ENCODE data around the gene AP3B2.
"Not testable (repeated sequence)": the region's sequence is repeated elsewhere in the genome, so short reads cannot be mapped to it uniquely, and the experiment has no call there.

AP3B2 gene, protein sequence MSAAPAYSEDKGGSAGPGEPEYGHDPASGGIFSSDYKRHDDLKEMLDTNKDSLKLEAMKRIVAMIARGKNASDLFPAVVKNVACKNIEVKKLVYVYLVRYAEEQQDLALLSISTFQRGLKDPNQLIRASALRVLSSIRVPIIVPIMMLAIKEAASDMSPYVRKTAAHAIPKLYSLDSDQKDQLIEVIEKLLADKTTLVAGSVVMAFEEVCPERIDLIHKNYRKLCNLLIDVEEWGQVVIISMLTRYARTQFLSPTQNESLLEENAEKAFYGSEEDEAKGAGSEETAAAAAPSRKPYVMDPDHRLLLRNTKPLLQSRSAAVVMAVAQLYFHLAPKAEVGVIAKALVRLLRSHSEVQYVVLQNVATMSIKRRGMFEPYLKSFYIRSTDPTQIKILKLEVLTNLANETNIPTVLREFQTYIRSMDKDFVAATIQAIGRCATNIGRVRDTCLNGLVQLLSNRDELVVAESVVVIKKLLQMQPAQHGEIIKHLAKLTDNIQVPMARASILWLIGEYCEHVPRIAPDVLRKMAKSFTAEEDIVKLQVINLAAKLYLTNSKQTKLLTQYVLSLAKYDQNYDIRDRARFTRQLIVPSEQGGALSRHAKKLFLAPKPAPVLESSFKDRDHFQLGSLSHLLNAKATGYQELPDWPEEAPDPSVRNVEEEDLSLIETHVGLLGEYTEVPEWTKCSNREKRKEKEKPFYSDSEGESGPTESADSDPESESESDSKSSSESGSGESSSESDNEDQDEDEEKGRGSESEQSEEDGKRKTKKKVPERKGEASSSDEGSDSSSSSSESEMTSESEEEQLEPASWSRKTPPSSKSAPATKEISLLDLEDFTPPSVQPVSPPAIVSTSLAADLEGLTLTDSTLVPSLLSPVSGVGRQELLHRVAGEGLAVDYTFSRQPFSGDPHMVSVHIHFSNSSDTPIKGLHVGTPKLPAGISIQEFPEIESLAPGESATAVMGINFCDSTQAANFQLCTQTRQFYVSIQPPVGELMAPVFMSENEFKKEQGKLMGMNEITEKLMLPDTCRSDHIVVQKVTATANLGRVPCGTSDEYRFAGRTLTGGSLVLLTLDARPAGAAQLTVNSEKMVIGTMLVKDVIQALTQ

DNA sequence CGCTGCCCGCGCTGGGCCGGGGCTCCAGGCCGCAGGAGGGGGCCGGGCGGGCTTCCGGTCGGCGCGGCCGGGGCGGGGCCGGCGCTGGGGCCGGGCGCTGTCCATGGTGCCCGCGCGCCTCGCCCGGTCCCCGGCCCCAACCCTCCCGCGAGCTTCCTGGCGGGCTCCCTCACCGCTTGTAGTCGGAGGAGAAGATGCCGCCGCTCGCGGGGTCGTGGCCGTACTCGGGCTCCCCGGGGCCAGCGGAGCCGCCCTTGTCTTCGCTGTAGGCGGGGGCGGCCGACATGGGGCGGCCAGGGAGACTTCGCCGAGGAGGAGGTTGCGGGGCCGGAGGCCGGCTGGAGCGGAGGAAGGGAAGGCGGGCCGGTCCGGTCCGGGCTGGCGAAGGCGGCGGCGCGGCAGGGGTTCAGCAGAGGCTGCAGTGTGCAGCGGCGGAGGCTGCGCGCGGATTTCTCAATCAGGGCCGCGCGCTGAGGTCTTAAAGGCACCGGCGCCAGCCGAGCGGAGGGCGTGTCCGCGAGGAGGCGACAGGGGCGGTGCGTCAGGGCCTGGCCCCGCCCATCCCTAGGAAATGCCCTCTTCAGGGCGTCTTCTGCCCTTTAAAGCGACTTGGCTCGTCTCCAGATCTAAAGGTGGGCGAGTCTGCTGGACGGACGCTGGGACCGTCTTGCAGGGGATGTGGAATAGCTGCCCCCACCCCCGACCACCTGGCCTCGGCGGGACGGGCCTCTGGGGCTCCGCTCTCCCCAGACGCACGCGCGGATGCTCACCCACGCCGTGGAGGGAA lies at the start of gene AP3B2:
Gene AP3B2 (minus strand): TSS at position 455 of the 787 bp plus-strand sequence. CDS start 169 bp downstream, at position 286.
- DNase-seq = peak; percentile 84 to 92

DNA sequence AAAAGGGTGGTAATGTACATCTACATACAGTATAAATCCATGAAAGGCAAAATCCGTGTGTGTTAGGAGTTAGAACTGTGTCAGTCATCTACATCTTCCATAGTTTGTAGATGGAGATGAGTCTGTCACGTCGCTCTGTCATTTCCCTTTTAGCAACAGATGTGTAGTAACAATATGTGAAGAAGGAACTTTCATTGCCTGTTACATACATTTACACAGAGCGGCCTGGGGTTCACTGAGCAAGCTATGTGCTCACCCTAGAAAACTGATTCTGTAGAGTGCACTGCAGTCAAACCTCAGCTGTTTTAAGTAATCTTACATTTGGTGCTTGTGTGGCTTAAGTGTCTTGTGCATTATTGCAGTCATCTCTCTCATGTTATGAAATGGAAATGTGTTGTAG lies 41.6 kb upstream of the AP3B2 start:
- DNase-seq = no peak

DNA sequence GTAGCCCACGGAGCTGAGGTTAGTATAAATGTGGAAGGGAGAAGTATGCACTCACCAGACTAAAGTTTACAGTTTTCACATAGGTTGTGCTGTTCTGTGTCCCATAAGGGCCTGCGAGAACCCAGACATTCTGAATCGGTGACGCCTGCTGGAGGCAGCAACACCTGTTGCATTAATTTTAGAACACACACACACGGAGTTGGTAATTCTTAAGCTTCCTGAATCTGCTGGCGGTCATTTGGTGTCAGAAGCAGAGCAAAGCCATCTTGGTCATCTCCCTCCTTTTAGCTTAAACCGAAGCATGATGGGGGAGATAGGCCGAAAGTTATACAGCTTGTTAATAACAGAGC lies 41.1 kb upstream of the AP3B2 start:
- DNase-seq = peak in 1 of 2 experiments; percentile 54

DNA sequence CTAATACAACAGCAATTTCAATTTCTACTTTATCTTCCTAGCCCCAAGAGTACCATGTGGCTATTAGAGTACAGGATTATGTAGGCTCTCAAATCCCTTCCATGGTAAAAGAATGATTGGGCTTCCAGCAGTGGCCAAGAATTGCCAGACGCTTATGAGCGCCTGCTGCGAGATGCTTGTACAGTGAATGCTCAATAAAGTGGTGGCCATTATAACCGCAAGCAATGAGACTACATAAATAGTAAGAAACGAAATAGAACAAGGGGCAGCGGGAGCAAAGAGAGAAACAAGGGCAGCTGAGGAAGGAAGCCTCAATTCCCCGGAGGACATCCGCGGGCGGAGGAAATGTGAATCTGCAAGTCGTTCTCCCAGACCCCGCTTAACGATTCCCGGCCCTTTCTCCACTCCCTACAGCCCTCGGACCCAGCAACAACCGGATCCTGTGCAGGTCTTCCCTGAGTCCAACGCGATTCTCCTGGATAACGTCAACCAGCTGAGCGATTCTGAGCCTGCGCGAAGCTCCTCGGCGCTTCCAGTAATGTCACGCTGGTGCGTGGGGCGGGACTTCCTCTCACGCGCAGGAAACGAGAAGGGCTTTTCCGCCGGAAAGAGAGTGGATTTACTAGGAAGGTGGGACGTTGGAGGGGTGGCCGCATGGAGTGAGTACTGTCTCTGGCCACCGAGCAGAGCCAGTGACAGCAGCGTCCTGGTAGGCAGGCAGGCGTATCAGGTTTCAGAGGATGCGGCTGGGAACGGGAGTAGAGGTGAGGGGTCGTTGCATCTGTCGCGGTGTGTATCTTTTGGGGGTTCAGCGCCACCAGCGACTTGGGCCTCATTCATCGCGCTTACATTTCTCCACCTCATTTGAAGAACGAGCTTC lies 40.5 kb upstream of the AP3B2 start:
- DNase-seq = peak; percentile 96 to 98

DNA sequence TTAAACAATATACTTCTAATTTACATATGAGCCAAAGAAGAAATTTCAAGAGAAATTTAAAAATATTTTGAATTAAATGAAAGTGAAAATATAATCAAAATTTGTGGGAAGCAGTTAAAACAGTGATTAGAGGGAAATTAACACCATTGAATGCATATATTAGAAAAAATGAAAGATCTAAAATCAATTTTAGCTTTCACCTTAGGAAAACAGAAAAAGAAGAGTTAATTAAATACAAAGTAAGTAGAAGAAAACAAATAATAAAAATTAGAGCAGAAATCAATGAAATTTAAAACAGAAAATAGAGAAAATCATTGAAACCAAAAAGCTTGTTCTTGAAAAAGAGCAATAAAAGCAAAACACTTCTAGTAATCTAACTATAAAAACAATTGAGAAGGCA lies 38.6 kb upstream of the AP3B2 start:
- no peak for DNase-seq

DNA sequence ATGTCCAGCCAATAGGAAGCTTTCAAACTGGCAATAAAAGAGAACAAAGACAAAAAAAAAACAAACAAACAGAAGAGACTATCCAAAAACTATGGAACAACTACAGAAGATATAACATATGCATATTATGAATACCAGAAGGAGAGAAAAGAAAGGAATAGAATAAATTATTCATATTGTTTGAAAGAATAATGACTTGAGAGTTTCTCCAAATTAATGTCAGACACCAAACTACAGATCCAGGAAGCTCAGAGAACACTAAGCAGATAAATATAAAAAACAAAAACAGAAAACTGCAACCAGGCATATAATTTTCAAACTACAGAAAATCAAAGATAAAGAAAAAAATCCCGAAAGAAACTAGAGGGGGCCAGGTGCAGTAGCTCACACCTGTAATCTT lies 34.1 kb upstream of the AP3B2 start:
- DNase-seq = no peak

DNA sequence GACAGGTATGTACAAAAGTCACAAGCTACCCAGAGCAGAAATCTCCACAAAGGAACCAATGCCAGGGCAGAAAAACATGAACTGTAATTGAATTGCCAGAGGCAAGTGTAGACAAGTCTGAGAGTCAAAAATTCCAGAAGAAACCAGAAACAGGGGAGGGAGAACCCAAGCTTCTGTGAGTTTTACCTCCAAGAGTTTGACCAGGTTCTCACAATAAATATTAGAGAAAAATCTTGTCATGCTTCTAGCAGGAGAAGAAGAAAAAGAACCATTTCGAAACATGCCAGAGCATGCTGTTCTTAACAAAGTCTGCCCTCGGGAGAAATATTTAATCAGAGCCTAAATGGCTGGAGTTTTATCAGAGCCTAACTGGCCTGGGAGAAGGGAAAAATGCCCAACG lies 32.5 kb upstream of the AP3B2 start:
- no peak for DNase-seq

DNA sequence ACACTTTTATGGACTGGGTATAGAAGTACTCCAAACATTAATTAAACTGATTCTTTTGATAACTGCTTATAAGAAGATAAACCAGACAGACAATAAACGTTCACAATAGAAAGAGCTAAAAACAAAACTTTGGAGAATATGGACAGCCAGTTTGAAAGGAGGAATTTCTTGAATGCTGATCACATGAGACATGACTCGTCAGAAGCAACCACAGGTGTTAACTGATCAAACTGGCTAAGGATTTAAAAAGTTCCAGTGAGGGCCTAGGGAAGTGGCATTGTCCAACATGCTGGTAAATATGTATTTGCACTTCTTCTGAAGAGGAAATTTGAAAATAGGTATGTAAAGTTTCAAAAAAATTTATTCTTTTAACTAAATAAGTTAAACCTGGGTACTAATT lies 29.4 kb upstream of the AP3B2 start:
- no peak for DNase-seq

DNA sequence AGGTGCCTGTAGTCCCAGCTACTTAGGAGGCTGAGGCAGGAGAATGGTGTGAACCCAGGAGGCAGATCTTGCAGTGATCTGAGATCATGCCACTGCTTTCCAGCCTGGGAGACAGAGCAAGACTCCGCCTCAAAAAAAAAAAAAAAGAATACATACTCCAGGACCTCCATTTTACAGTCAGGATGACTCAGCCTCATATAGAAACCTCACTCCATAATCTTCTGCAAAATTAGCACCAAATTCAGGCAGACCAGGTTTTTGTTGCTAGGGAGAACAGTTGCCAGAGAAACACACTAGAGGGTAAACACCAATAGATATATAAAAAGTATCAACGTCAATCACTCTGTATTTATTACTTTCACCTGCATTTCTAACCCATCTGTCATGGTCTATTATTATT lies 28.3 kb upstream of the AP3B2 start:
- no peak for DNase-seq

DNA sequence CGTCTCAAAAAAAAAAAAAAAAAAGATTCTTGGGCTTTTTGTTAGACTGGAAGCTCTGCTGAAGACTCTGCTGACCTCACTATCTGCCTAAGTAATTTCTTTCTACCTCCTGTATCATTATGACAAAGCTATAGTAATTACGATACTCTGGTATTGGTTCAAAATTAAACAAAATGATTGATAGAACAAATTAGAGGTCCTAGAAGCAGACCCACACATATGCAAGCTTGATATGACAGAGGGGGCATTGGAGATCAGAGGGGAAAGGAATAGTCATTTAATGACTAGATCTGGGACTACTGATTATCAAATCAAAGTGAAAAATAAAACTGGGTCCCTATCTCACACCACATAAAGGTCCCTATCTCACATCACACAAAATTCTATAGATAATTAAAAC lies 21.9 kb upstream of the AP3B2 start:
- no peak for DNase-seq

DNA sequence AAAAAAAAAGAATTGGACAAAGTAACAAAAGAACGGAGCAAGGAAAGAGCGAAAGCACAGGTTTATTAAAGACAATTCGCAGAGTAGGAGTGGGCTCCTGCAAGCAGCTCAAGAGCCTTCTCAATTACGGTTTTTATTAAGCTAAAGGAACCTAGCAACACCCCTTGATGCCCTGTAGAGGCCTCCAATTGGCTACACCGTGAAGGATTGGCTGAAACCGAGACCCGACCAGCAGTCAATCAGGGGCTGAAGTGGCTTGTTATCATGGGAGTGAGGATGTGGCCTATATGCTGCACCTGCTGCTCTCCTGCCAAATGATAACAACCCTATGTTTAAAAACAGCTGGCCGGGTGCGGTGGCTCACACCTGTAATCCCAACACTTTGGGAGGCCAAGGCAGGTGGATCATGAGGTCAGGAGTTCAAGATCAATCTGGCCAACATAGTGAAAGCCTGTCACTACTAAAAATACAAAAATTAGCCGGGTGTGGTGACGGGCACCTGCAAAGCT lies 20.4 kb upstream of the AP3B2 start:
- peak; percentile 61 to 94 for DNase-seq

DNA sequence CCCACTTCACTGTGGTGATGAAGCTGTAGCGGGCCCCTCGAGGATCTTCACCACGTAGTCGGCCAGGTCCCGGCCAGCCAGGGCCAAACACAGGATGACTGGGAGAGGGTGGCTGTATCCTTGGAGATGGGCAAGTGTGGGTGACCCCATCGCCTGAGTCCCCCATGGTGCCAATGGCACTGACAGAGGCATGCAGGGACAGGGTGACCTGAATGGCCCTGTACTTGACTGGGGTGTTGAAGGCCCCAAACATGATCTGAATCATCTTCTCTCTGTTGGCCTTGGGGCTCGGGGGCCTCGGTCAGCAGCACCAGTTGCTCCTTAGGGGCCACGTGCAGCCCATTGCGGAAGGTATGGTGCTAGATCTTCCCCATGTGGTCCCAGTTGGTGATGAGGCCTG lies 17.1 kb upstream of the AP3B2 start:
- DNase-seq = no peak

DNA sequence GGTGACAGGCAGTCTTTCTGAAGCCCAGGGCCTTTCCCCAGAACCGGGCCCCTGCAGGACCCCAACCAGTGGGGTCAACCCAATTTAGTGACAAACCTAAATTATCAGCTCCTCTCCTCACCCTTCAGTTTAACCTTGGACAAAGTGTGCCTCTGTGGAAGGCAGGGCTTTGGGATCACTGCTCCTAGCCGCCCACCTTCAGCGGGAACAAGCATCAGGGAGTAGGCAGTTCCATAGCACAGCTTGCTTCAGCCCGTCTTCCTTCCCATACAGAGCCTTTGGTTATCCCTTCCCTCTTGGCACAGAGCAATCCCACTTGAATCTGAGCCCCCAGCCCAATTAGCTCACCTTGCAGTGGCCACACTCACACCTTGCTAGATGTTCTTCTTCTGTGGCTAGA lies 5.3 kb upstream of the AP3B2 start:
- no peak for DNase-seq

DNA sequence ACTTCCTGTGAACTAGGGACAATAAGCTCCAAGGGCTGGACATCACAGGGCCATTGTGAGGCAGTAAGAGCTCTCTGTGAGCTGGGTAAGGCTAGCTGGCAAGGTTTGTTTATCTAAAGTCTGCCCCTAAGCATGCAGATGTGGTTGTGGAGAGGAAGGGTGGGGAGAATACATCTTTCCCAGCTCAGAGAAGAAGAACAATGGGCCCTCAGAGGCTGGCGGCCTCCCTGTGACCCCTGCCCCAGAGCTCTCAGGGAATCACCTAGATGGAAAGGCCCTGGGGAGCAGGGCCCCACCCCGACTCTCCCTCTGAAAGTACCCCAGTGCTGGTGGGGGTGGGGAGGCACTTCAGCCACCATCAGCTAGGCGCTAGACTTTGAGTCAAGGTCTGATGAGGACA lies 4.3 kb upstream of the AP3B2 start:
- DNase-seq = no peak

DNA sequence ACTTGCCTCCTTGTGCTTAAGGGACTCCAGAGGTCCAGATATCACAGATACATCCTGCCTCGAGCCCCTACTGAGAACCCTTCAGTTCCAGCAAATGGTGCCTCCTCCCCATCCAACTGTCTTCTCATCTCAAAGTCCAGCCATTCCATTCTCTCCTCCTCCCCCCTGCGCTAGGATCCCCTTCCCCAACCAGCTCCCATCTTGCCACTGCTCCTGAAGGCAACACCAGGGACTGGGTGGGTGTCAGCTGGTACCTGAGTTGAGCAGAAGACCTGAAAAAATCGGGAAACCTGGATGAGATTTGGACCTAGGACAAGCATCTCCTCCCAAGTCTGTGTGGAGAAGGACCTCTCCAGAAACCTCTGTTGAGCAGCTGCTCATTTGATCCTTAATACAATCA lies 2.4 kb upstream of the AP3B2 start:
- no peak for DNase-seq

DNA sequence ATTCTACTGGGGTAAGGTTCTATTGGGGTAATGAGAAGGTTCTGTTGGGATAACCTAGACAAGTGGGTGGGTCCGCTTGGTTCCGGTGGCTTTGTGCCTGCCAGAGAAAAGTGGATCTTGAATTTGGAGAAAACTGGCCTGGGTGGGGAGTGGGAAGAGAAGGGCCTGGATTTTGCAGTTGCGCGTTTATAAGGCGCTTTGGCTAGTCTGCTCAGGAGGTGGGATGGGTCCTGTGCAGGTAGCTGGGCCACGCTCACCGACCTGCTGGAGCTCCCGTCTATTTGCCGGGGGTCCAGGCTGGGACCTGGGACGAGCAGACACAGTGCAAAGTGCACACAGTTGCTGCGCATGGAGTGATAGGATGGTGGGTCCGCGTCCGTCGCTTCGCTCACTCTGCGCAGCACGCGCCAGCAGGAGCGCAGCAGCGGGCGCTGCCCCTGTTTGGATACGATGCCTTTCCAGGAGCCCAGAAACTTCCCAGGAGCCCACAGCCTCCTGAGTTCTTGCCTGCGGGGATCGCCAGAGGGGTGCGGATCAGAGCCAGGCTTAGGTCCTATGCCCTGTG lies 1.3 kb upstream of the AP3B2 start:
- no peak for DNase-seq

DNA sequence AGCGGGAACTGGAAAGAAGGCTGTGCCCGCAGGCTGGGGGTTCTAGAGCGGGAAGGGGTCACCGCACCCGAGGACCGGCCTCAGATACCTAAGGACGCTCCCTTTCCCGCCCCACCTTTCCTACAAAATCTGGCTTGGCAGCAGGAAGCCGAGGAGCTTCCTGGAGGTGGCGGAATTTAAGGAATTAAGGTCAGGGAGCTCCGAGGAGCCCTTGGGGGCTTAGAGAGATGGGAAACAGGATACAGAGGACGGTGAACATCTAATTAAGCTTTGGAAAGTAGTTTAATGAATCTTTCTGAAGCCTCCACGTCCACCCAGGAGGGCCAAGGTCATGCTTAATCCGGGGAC lies 507 bp upstream of the AP3B2 start:
- DNase-seq = no peak

DNA sequence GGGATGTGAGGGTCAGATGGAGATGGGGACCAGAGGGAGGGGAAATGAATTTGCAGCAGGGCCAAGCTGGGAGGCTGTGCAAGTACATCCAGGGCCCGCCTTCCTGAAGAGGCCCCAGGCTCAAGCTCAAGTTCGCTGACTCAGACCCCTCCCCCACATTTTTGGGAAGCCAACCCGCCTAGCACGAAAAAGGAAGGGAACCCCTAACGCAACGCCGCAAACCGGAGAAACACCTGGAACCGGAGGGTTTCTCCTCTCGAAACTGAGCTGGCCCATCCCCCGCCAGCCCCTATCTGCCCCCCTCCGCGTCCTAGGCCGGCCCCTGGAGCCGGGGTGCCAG lies 624 bp downstream of the AP3B2 start:
- peak; percentile 25 to 58 for DNase-seq

DNA sequence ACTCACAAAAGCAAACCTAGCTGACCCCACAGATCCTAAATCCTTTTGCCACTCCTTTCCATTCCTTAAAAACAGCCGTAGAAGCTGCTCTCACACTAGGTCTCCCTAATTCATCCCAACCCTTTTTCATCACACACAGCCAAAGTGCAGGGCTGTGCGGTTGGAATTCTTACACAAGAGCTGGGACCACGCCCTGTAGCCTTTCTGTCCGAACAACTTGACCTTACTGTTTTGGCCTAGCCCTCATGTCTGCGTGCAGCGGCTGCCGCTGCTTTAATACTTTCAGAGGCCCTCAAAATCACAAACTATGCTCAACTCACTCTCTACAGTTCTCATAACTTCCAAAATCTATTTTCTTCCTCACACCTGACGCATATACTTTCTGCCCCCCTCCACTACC lies 3.8 kb downstream of the AP3B2 start:
- DNase-seq = not testable (repeated sequence)

DNA sequence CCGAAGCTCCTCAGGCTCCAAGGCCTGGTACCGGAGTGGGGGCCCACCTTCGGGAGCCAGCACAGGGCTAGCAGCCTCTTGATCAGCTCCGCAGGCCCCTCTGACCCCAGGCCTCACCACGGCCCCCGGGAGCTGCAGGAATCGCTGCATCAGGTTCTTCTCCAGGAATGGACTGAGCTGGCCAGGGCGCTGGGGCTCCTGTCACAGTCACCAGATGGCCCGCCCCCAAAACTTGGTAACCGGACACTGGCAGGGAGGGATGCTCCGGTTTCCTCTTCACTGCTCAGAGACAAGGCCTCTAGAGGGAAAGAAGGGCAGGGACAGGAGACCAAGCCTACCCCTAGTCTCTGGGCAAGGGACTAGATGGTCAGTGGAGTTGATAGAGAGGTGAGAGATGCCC lies 9.9 kb downstream of the AP3B2 start:
- peak in 1 of 2 experiments; percentile 17 for DNase-seq

DNA sequence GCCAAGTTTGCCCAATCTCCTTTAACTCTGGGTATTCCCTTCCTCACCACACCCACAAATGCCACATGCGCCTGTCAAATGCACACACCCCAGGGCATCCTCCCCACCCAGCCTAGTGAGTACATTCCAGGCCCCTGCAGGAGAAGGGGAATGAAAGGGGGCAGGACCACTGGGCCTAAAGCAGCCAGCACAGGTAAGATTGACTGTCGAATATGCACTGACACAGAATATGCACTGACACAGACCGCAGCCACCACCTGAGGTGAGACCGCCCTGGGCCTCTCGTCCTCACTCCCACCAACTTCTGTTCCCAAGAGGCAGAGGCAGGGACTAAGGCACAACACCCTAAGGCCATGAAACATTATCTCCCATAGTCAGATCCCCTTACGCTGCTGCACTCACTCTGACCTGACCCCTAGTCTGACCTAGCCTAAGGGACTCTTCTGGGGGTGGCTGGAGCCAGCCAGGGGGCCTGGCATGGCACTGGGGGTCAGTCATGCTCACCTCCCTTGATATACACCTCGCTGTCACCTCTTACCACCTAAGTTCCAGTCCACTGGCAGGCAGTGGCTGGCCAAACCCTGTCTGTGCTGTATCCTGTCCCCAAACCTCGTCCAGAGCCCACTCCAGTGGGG lies 10.8 kb downstream of the AP3B2 start:
- DNase-seq = no peak

Data from NCI-H524 (cell line).